Astrocyte (in vitro differentiated cells and primary cell): ENCODE measurements around the gene PPP1R14C.

Experiments
- CTCF ChIP-seq: IDR thresholded peaks from 2 replicates; pipeline ENCODE4 v1.5.1; 2011; ENCODE audit warnings: low read depth, mild to moderate bottlenecking, inconsistent platforms, low read length, moderate library complexity; ENCODE audit not compliant: insufficient read depth
- EZH2 ChIP-seq: IDR thresholded peaks from 2 replicates; pipeline ENCODE4 v1.6.1; 2012; ENCODE audit warnings: mild to moderate bottlenecking, low read length, inconsistent platforms; ENCODE audit not compliant: insufficient read depth

GRCh38 chr6:150099953-150100352 lies 42.9 kb upstream of the PPP1R14C start:
- no peak for TF ChIP-seq CTCF
- TF ChIP-seq EZH2: no peak
